GM10847 (cell line): ENCODE data around the gene ARID4B.

Source experiments
- POLR2A ChIP-seq: IDR thresholded peaks from 2 replicates; pipeline ENCODE4 v1.6.1; 2011; ENCODE audit not compliant: insufficient read length; ENCODE audit errors: extremely low read depth

Gene ARID4B

DNA sequence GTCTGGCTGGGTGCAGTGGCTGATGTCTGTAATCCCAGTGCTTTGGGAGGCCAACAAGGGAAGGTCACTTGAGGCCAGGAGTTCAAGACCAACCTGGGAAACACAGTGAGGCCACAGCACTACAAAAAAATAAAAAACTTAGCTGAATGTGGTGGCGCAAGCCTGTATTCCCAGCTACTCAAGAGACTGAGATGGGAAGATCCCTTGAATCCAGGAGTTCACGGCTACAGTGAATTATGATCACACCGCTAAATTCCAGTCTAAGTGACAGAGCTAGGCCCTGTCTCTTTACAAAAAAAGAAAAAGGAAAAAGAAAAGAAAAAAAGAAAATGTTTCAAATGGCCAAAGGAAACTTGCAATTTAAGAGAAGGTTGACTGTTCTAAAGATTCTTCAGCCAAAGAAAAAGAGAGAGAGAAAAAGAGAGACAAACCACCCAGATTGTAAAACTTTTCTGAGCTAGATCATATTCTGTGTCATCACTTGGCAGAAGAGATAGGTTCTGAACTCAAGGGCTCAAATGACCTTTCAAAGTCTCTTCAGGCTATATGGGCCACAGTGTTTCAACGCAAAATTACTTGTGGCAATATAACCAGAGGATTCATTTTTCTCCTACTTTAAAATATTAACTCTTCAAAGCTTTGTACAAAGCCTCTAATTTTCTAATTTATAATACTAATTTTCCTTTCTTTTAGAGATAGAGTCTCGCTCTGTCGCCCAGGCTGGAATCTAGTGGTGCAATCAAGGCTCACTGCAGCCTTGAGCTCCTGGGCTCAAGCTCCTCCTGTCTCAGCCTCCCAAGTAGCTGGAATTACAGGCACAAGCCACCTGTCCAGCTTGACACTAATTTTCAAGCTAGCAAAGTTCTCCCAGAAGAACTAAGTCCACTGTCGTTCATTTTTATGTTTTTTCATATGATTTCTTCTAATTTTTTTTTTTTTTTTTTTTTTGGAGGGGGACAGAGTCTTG, 20.5 kb downstream of the ARID4B start:
- no peak for TF ChIP-seq POLR2A

- TF ChIP-seq POLR2A, result no peak
These were observed 23.2 kb downstream of the ARID4B start for GRCh38 chr1:235304549-235305451.

- TF ChIP-seq POLR2A, result no peak
These were observed 25.8 kb downstream of the ARID4B start for GRCh38 chr1:235302143-235302542.

DNA sequence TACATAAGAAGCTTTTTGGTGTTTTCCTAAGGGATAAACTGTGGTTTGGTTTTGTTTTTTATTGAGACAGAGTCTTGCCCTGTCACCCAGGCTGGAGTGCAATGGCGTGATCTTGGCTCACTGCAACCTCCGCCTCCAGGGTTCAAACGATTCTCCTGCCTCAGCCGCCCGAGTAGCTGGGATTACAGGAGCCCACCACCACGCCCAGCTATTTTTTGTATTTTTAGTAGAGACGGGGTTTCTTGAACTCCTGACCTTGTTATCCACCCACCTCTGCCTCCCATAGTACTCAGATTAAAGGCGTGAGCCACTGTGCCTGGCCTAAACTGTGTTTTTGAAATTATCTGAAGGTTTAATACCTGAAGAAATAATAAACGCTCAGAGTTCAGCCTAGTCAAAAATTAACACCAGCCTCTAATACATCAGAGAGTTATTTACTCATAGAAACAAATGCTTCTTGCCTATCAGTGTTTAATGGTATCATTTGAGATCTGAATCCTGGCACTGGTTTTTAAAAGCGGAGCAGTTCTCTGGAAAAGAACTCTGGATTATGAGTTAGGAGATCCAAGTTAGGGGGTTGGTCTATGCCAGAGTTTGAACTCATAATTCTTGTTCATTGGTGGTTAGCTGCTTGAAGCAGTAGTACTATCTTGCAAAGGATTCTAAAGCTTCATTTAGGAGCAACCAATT, 28.7 kb downstream of the ARID4B start:
- TF ChIP-seq POLR2A, result no peak

GRCh38 chr1:235298758-235299157, 29.2 kb downstream of the ARID4B start:
- no peak for TF ChIP-seq POLR2A

GRCh38 chr1:235297579-235297978, 30.4 kb downstream of the ARID4B start:
- TF ChIP-seq POLR2A, result no peak

GRCh38 chr1:235296729-235297128, 31.2 kb downstream of the ARID4B start:
- no peak for TF ChIP-seq POLR2A

DNA sequence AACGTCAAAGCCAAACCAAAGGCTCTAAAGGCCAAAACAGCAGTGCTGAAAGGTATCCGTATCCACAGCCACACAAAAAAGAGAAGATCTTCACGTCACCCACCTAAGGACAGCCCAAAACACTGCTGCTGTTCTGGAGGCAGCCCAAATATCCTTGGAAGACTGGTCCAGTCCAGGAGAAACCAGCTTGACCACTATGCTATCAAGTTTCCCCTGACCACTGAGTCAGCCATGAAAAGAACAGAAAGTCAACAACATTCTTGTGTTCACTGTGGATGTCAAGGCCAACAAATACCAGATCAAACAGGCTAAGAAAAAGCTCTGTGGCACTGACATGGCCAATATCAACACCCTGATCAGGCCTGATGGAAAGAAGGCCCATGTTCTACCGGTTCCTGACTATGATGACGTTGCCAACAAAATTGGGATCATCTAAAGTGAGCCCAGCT, 32.1 kb downstream of the ARID4B start:
- no peak for TF ChIP-seq POLR2A

GRCh38 chr1:235293322-235293942, 34.5 kb downstream of the ARID4B start:
- no peak for TF ChIP-seq POLR2A

DNA sequence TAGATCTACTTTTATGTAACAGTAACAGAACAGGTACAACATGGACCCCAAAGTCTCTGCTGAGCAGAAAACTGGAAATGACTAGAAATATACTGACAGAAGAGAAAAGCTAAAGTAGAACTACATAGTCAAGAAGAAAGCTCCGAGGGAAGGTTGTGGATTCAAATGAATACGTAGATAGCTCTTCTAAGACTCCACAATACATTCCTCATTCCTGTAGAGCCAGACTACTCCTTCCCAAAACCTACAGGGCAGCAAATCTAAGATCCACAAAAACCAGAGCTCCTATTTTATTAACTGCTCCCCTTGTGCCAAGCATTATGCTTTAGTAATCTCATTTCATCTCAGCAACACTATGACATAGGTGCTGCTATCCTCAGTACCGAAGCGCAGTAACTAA, 35.2 kb downstream of the ARID4B start:
- no peak for TF ChIP-seq POLR2A

- no peak for TF ChIP-seq POLR2A
These were observed 36.3 kb downstream of the ARID4B start for GRCh38 chr1:235291599-235292091.

DNA sequence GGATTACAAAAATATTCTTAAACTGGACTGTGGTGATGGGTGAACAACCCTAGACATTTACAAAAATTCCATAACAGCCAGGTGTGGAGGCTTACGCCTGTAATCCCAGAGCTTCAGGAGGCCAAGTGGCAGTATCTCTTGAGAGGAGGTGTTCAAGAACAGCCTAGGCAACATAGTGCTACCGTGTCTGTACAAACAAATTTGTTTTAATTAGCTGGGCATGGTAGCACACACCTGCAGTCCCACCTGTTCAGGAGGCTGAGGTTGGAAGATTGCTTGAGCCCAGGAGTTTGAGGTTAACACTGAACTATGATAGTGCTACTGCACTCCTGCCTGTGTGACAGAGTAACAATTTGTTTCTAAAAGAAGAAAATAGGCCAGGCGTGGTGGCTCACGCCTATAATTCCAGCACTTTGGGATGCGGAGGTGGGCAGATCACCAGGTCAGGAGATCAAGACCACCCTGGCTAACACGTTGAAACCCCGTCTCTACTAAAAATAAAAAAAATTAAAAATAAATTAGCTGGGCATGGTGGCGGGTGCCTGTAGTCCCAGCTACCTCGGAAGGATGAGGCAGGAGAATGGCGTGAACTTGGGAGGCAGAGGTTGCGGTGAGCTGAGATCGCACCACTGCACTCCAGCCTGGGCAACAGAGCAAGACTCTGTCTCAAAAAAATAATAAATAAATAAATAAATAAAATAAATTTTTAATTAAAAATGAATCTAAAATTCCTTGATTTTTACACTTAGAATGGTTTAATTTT, 37.1 kb downstream of the ARID4B start:
- no peak for TF ChIP-seq POLR2A

- no peak for TF ChIP-seq POLR2A
These were observed 37.9 kb downstream of the ARID4B start for GRCh38 chr1:235289859-235290739.
